ENCODE data around the gene DUSP5.

- no peak for TF ChIP-seq CTCF (IDR thresholded peaks at IDR 0.05)
- TF ChIP-seq REST (IDR thresholded peaks at IDR 0.05; ENCODE audit: insufficient read depth in 1 of 2, low read depth in 2 of 2, low read length in 1 of 2): no peak
Measured at GRCh38 chr10:110558041-110558440, 60.3 kb downstream of the DUSP5 start.
